Transverse colon (tissue), 4 donors: ENCODE data around the gene KIF7. TPM values are rescaled to one million over a fixed set of nuclear protein-coding genes. Genes with fewer than 3 reads are reported as not detected.

Experiments
- DNase-seq: peaks from one replicate; pipeline ENCODE4 v3.0.0-alpha.2; 2019
- H3K27ac ChIP-seq, 4 donors: fragments of 200-600 bp; sonication (generic); 2 replicates each; pipeline ENCODE4 v1.5.1; 2016 to 2018; ENCODE audit warnings: inconsistent platforms in 4 of 4
- H3K27me3 ChIP-seq: fragments of 200-600 bp; sonication (generic); 2 replicates; pipeline ENCODE4 v1.5.1; 2017; ENCODE audit warnings: inconsistent platforms
- H3K36me3 ChIP-seq, 4 donors: fragments of 200-600 bp; sonication (generic); 2 replicates each; pipeline ENCODE4 v1.5.1; 2017 to 2019; ENCODE audit warnings: inconsistent platforms in 4 of 4
- H3K4me1 ChIP-seq, 4 donors: fragments of 200-600 bp; sonication (generic); 2 replicates each; pipeline ENCODE4 v1.5.1; 2017 to 2020; ENCODE audit warnings: inconsistent platforms in 4 of 4
- H3K4me3 ChIP-seq, 4 donors: fragments of 200-600 bp; sonication (generic); 1 replicate in 1 of 4; 2 replicates in 3 of 4; pipeline versions ENCODE4 v1.5.1 to v1.6.1; 2017 to 2019; ENCODE audit warnings: inconsistent platforms in 4 of 4
- H3K9me3 ChIP-seq, 2 donors: fragments of 200-600 bp; sonication (generic); 2 replicates each; pipeline ENCODE4 v1.5.1; 2017 to 2019; ENCODE audit warnings: inconsistent platforms in 2 of 2
- CTCF ChIP-seq, 5 experiments: fragments of 200-600 bp in 3 of 5; fragments of 450-650 bp in 2 of 5; sonication (generic) in 3 of 5; IDR thresholded peaks; 1 replicate in 2 of 5; 2 replicates in 3 of 5; pipeline ENCODE4 v1.5.1; 2016 to 2017; ENCODE audit warnings: antibody characterized with exemption in 5 of 5, inconsistent platforms in 3 of 5, mild to moderate bottlenecking in 2 of 5, moderate library complexity in 1 of 5
- EP300 ChIP-seq: sonication (generic); formaldehyde crosslinking; IDR thresholded peaks from one replicate; pipeline ENCODE4 v1.6.1; 2017; ENCODE audit warnings: antibody characterized with exemption, low read depth
- POLR2A ChIP-seq: fragments of 450-650 bp; IDR thresholded peaks from one replicate; pipeline ENCODE4 v1.6.1; 2016; ENCODE audit warnings: antibody characterized with exemption, mild to moderate bottlenecking, moderate library complexity
- POLR2AphosphoS5 ChIP-seq, 3 donors: sonication (generic); formaldehyde crosslinking; IDR thresholded peaks; one replicate each; pipeline ENCODE4 v1.6.1; 2016; ENCODE audit warnings: antibody characterized with exemption in 3 of 3
- WGBS, 2 donors: methylation state at CpG; one replicate each; pipeline ENCODE4 v1.1.5; 2018; ENCODE audit warnings: low coverage in 1 of 2; 5-methylcytosine and 5-hydroxymethylcytosine counted together
- in situ Hi-C, 4 donors: fragments of 200-750 bp; cut with MboI; loops; one replicate each; pipeline versions ENCODE4 v1.15.0 to v1.15.1; 2017; ENCODE audit warnings: low sequenced_read_pairs in 3 of 4, low pct_ligation_motif_present in 1 of 4, low pct_unique_long_range_greater_than_20kb in 1 of 4
- intact Hi-C: fragments of 100-400 bp; cut with DNase I; formaldehyde crosslinking; loops from one replicate; pipeline ENCODE4 v1.15.1; 2023; ENCODE audit warnings: low total_unique reads
- total RNA-seq, 4 donors: library from RNA; depleted of rRNA; stranded (reverse); fragments of >200 nt; gene quantifications; one replicate each; pipeline ENCODE4 v1.1.0, GENCODE V29; 2016

KIF7 gene
- total RNA-seq, 4 donors from 2014 or later = 2.3 to 11.5 (median 5.4) TPM

- Histone ChIP-seq H3K27ac (no peak overlapping the region), H3K4me1 (no peaks in the 10 kb centered on the region), H3K4me3 (no peak overlapping the region), H3K9me3 (no peaks in the 10 kb centered on the region), H3K27me3 (no peaks in the 10 kb centered on the region), H3K36me3 (no peaks in the 10 kb centered on the region)
- intact Hi-C loops (no loop called here), in situ Hi-C loops (no loop called here)
- 80 to 89% methylated on average over 1 to 23 of the region's 30 CpGs for WGBS, 2 donors
- DNase-seq = no peak
- no peak for TF ChIP-seq POLR2AphosphoS5 (IDR thresholded peaks at IDR 0.05)
- TF ChIP-seq POLR2A = no peak
- TF ChIP-seq CTCF (IDR thresholded peaks at IDR 0.05) = no peak
- TF ChIP-seq EP300 = no peak
These were observed 26.2 kb downstream of the KIF7 start for GRCh38 chr15:89628806-89629715.

- TF ChIP-seq POLR2A = no peak
- TF ChIP-seq POLR2AphosphoS5 (IDR thresholded peaks at IDR 0.05) = no peak
- TF ChIP-seq CTCF (IDR thresholded peaks at IDR 0.05) = no peak
- TF ChIP-seq EP300 = no peak
- DNase-seq = no peak
- Histone ChIP-seq H3K4me1 (no peaks in the 10 kb centered on the region), H3K4me3 (no peak overlapping the region), H3K27ac (no peak overlapping the region), H3K36me3 (no peaks in the 10 kb centered on the region), H3K27me3 (no peaks in the 10 kb centered on the region), H3K9me3 (no peaks in the 10 kb centered on the region)
- in situ Hi-C loops = no loop called here
- 95% methylated on average over 21 of the region's 21 CpGs; no CpG with 5 or more reads in 1 of the 2 donors for WGBS, 2 donors
- intact Hi-C loops = no loop called here
These were observed 27.0 kb downstream of the KIF7 start for GRCh38 chr15:89628301-89628700.

GRCh38 chr15:89627256-89627970, 27.9 kb downstream of the KIF7 start:
- H3K36me3 ChIP-seq = no peaks in the 10 kb centered on the region
- no peaks in the 10 kb centered on the region for H3K27me3 ChIP-seq
- 86 to 97% methylated on average over 4 to 8 of the region's 8 CpGs for WGBS, 2 donors
- DNase-seq = no peak
- no peaks in the 10 kb centered on the region for H3K9me3 ChIP-seq
- H3K27ac ChIP-seq = no peak overlapping the region
- H3K4me3 ChIP-seq = no peak overlapping the region
- in situ Hi-C loops = no loop called here
- intact Hi-C loops = no loop called here
- TF ChIP-seq CTCF (IDR thresholded peaks at IDR 0.05) (no peak), POLR2A (no peak), EP300 (no peak), POLR2AphosphoS5 (IDR thresholded peaks at IDR 0.05) (no peak)
- no peaks in the 10 kb centered on the region for H3K4me1 ChIP-seq

GRCh38 chr15:89625716-89626115, 29.6 kb downstream of the KIF7 start:
- Histone ChIP-seq H3K9me3 (no peaks in the 10 kb centered on the region), H3K4me1 (no peaks in the 10 kb centered on the region), H3K27ac (no peak overlapping the region), H3K4me3 (no peak overlapping the region), H3K27me3 (no peaks in the 10 kb centered on the region), H3K36me3 (no peaks in the 10 kb centered on the region)
- TF ChIP-seq POLR2A (no peak), POLR2AphosphoS5 (IDR thresholded peaks at IDR 0.05) (no peak)
- in situ Hi-C loops (no loop called here), intact Hi-C loops (no loop called here)
- no peak for DNase-seq
- 94 to 98% methylated on average over 7 to 9 of the region's 9 CpGs for WGBS, 2 donors
